Measurements from ENCODE around the gene FOXF2.
A peak's percentile ranks its signal among the peaks of the same experiment; 100 is the strongest.

FOXF2 gene

GRCh38 chr6:1379017-1379787, 10.2 kb upstream of the FOXF2 start:
- DNase-seq: no peak

GRCh38 chr6:1379788-1380147, 9.6 kb upstream of the FOXF2 start:
- DNase-seq: no peak

GRCh38 chr6:1380625-1381427, 8.6 kb upstream of the FOXF2 start:
- no peak for DNase-seq

GRCh38 chr6:1381481-1382330, 7.7 kb upstream of the FOXF2 start:
- DNase-seq: peak; percentile 24

GRCh38 chr6:1382331-1382882, 7.0 kb upstream of the FOXF2 start:
- no peak for DNase-seq

- no peak for DNase-seq
Measured at GRCh38 chr6:1382883-1383728, 6.3 kb upstream of the FOXF2 start.

- DNase-seq: no peak
Measured at GRCh38 chr6:1383729-1384548, 5.4 kb upstream of the FOXF2 start.

GRCh38 chr6:1384549-1385128, 4.7 kb upstream of the FOXF2 start:
- no peak for DNase-seq

- no peak for DNase-seq
Measured at GRCh38 chr6:1385129-1386037, 4.0 kb upstream of the FOXF2 start.

GRCh38 chr6:1386038-1386709, 3.2 kb upstream of the FOXF2 start:
- no peak for DNase-seq

- no peak for DNase-seq
Measured at GRCh38 chr6:1387538-1387875, 1.9 kb upstream of the FOXF2 start.

GRCh38 chr6:1387876-1388629, 1.3 kb upstream of the FOXF2 start:
- no peak for DNase-seq

GRCh38 chr6:1388630-1389368, 577 bp upstream of the FOXF2 start:
- DNase-seq: no peak

- DNase-seq: no peak
Measured at GRCh38 chr6:1390133-1390945, 963 bp downstream of the FOXF2 start.

- DNase-seq: no peak
Measured at GRCh38 chr6:1390946-1391799, 1.8 kb downstream of the FOXF2 start.

GRCh38 chr6:1391800-1392309, 2.5 kb downstream of the FOXF2 start:
- DNase-seq: no peak

All from activated CD4-positive, alpha-beta T cell treated with anti-CD3 and anti-CD28 coated beads for 1 hour (primary cell).